KMS-11 (cell line): ENCODE results near the gene UQCR11.

Experiments used
- H2AFZ ChIP-seq: fragments of 200-600 bp; sonication (generic); 2 replicates; pipeline ENCODE4 v1.6.1; 2016; ENCODE audit warnings: antibody characterized with exemption, mixed run types, low read depth
- H3K27ac ChIP-seq: fragments of 200-600 bp; sonication (generic); 2 replicates; pipeline ENCODE4 v1.6.1; 2016; ENCODE audit warnings: mild to moderate bottlenecking, mixed run types
- H3K27me3 ChIP-seq: fragments of 200-600 bp; sonication (generic); 2 replicates; pipeline ENCODE4 v1.6.1; 2017; ENCODE audit warnings: mild to moderate bottlenecking, low read depth, mixed run types, moderate library complexity; ENCODE audit not compliant: insufficient read depth
- H3K36me3 ChIP-seq: fragments of 200-600 bp; sonication (generic); 2 replicates; pipeline ENCODE4 v1.6.1; 2017; ENCODE audit warnings: mild to moderate bottlenecking, mixed run types; ENCODE audit not compliant: insufficient read depth
- H3K4me1 ChIP-seq: fragments of 200-600 bp; sonication (generic); 2 replicates; pipeline ENCODE4 v1.6.1; 2016; ENCODE audit warnings: mild to moderate bottlenecking, low read depth, mixed run types; ENCODE audit not compliant: poor library complexity, severe bottlenecking
- H3K4me2 ChIP-seq: fragments of 200-600 bp; sonication (generic); 2 replicates; pipeline ENCODE4 v1.7.0; 2016; ENCODE audit warnings: mild to moderate bottlenecking, mixed run types
- H3K4me3 ChIP-seq: fragments of 200-600 bp; sonication (generic); IDR thresholded peaks from 2 replicates; pipeline ENCODE4 v1.6.1; 2017; ENCODE audit warnings: low read depth, low read length, mixed read lengths; ENCODE audit not compliant: insufficient read depth
- H3K79me2 ChIP-seq: fragments of 200-600 bp; sonication (generic); 2 replicates; pipeline ENCODE4 v1.6.1; 2016; ENCODE audit warnings: low read depth, mixed run types; ENCODE audit not compliant: insufficient read depth
- H3K9ac ChIP-seq: fragments of 200-600 bp; sonication (generic); 2 replicates; pipeline ENCODE4 v1.6.1; 2016; ENCODE audit warnings: mild to moderate bottlenecking, mixed run types
- H4K20me1 ChIP-seq: fragments of 200-600 bp; sonication (generic); 2 replicates; pipeline ENCODE4 v1.6.1; 2016; ENCODE audit warnings: mild to moderate bottlenecking, mixed run types; ENCODE audit not compliant: insufficient read depth
- TF ChIP-seq, protein P1 (sequence below): fragments of 200-600 bp; sonication (generic); conservative IDR thresholded peaks from 2 replicates; pipeline ENCODE4 v1.6.1; 2017; ENCODE audit warnings: low read depth, mild to moderate bottlenecking, antibody characterized with exemption, low read length, moderate library complexity, mixed read lengths

The UQCR11 gene

DNA sequence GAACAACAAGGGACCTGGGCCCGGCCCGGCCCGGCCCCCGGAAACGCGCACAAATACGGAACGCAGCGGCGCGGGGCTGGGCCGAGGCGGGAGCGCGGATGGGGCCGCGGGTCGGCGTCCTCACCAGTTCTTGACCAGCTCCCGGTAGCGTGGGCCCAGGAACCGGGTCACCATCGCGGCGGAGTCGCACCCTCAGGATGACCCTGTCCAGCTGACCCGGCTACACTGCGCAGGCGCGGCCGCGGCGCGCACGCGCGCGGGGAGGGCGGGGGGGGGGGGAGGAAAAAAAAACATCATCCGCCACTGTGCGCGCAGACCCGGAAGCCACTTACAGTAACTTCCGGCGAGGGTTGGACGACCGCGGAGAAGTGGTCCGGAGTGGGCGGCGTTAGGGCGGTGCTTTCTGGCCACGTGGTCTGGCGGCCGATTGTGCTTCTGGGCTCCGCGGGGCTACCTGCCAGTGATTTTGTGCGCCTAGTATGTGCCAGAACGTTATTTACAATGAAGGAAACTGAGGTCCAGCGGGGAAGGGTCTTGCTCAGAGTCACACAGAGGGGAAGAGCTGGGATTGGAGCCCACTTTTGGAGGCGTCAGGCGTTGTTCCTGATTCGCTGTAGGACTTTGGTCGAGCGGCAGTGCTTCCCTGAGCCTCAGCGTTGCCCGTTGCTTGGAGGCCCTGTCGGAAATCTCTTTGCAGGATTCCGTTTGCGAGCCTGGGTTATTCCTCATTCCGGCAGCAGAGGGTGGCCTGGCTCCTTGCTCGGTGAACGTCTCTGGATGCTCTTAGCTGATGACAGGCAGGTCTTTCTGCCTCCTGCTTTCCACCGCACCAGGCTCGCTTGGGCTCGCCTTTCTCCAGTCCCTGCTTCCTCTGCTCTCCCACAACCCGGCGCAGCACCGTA lies at the start of gene UQCR11:
Gene UQCR11, minus strand, starts transcription at position 227 of the 902 bp plus-strand sequence. Its CDS starts 53 bp downstream, at position 174.
- Histone ChIP-seq H3K9ac (peak within 1 kb of the TSS; percentile 71; the same call in 1 of the 2 replicates), H3K36me3 (no peaks in the 10 kb centered on the region), H3K4me2 (peak within 1 kb of the TSS; percentile 98), H4K20me1 (no peaks in the 10 kb centered on the region), H3K79me2 (peaks cover 41% of the 10 kb centered on the region), H2AFZ (peak within 1 kb of the TSS; percentile 72), H3K27me3 (no peaks in the 10 kb centered on the region), H3K4me1 (peaks cover 19% of the 10 kb centered on the region), H3K4me3 (no peak within 1 kb of the TSS), H3K27ac (peak within 1 kb of the TSS; percentile 93)
- TF ChIP-seq, protein P1, sequence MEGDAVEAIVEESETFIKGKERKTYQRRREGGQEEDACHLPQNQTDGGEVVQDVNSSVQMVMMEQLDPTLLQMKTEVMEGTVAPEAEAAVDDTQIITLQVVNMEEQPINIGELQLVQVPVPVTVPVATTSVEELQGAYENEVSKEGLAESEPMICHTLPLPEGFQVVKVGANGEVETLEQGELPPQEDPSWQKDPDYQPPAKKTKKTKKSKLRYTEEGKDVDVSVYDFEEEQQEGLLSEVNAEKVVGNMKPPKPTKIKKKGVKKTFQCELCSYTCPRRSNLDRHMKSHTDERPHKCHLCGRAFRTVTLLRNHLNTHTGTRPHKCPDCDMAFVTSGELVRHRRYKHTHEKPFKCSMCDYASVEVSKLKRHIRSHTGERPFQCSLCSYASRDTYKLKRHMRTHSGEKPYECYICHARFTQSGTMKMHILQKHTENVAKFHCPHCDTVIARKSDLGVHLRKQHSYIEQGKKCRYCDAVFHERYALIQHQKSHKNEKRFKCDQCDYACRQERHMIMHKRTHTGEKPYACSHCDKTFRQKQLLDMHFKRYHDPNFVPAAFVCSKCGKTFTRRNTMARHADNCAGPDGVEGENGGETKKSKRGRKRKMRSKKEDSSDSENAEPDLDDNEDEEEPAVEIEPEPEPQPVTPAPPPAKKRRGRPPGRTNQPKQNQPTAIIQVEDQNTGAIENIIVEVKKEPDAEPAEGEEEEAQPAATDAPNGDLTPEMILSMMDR = 0 out of 2 replicates have a peak, but pooled peaks have one; percentile 14

DNA sequence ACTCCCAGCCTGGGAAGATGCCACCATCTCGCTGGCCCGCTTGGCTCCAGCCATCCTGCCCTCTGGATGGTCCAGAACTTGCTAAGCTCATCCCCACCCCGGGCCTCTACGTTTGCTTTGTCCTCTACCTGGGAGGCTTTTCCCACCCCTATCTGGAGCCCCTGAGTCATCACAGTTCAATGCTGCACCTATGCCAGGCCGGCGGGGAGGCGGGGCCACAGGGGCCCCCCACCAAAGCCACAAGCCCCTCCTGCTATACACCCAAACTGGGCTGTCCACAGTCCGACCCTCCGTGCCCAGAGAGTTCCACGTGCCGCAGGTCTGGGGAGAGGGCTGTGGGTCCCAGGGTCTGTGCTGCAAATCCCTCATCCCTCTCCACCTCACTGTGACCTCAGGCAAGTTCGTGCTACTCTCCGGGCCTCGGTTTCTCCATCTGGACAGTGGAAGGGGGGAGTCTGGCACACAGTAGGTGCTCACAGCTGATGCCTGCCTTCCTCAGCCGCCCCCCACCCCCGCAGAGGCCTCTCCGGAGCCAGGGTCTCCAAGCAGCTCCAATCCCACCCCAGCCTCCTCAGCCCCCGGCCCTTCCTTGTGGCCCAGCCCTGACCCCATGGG lies 49.0 kb upstream of the UQCR11 start:
- H3K4me1 ChIP-seq = peaks cover 21% of the 10 kb centered on the region
- peaks cover 6% of the 10 kb centered on the region; the same call in 1 of the 2 replicates for H3K27me3 ChIP-seq
- H4K20me1 ChIP-seq = 0 out of 2 replicates have a peak, but pooled peaks cover 5% of the 10 kb centered on the region
- no peaks in the 10 kb centered on the region for H3K36me3 ChIP-seq
- no peak overlapping the region for H3K4me3 ChIP-seq
- TF ChIP-seq, protein P1 = no peak
- no peak overlapping the region for H3K4me2 ChIP-seq
- H2AFZ ChIP-seq = no peak overlapping the region
- no peak overlapping the region for H3K9ac ChIP-seq
- no peak overlapping the region for H3K27ac ChIP-seq
- H3K79me2 ChIP-seq = peaks cover 23% of the 10 kb centered on the region

DNA sequence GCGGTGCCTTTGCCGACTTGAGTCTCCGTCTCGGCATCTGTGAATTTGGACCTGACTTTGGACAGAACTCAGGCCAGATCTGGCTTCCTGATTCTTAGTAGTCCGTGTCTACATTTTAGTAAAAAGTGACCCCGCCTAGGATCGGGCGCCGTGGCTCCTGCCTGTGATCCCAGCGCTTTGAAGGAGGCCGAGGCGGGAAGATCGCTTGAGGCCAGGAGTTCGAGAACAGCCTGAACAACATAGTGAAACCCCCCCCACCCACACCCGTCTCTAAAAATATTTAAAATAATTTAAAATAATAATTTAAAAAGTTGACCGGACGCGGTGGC lies 48.0 kb upstream of the UQCR11 start:
- no peak overlapping the region for H3K4me3 ChIP-seq
- peak overlapping the region; percentile 100 for H3K9ac ChIP-seq
- H2AFZ ChIP-seq = peak overlapping the region; percentile 97
- H3K4me1 ChIP-seq = peaks cover 27% of the 10 kb centered on the region
- no peaks in the 10 kb centered on the region for H3K36me3 ChIP-seq
- peaks cover 27% of the 10 kb centered on the region for H3K79me2 ChIP-seq
- peaks cover 4% of the 10 kb centered on the region; the same call in 1 of the 2 replicates for H3K27me3 ChIP-seq
- H4K20me1 ChIP-seq = 0 out of 2 replicates have a peak, but pooled peaks cover 5% of the 10 kb centered on the region
- H3K4me2 ChIP-seq = peak overlapping the region; percentile 84
- peak overlapping the region; percentile 99 for H3K27ac ChIP-seq
- TF ChIP-seq, protein P1 = no peak

DNA sequence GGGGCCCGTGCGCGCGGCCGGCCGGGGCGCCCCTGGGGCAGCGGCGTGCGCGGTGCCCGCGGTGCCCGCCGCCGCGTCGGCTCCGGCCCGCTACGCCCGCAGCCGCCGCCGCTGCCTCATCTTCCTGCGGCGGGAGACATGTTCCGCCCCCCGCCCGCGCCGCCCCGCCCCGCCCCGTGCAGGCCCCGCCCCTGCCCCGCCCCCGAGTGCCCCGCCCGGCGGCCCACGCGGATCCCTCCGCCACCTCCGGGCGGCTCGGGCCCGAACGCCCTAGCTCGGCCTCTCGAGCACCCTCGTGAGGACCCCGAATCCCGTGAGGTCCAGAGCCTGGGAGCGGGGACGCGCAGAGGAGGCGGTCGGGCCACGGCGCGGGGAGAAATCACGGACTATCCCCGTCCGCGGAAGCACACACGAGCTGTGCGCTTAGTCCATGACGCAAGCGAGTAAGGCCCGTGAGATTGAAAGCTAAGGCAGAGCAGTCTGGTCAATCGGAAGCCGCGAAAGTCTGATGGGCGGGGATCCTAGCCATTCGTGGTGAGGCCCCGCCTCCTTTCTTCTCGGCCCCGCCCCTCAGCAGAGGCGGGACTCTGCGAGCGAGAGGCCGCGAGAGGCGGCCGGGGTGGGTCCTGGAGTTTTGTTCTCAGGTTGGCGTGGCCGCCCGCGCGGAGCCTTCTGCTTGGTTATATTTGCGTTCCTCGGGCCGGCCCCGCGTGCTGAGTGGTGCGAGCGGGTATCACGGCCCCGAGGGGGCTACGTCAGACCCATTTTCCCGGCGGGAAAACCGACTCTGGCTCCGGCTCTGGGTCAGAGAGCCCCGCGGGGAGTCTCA lies 47.4 kb upstream of the UQCR11 start, which contains the start of gene TCF3:
Gene TCF3, minus strand, starts transcription at position 145 of the 829 bp plus-strand sequence. CDS start 2,367 bp downstream, outside the sequence.
- H3K79me2 ChIP-seq = peaks cover 28% of the 10 kb centered on the region
- peak within 1 kb of the TSS; percentile 99 for H3K27ac ChIP-seq
- H4K20me1 ChIP-seq = 0 out of 2 replicates have a peak, but pooled peaks cover 5% of the 10 kb centered on the region
- peaks cover 4% of the 10 kb centered on the region; the same call in 1 of the 2 replicates for H3K27me3 ChIP-seq
- peak within 1 kb of the TSS; percentile 100 for H3K9ac ChIP-seq
- H3K36me3 ChIP-seq = no peaks in the 10 kb centered on the region
- H3K4me3 ChIP-seq = no peak within 1 kb of the TSS
- peaks cover 27% of the 10 kb centered on the region for H3K4me1 ChIP-seq
- H2AFZ ChIP-seq = peak within 1 kb of the TSS; percentile 97
- TF ChIP-seq, protein P1 = no peak
- H3K4me2 ChIP-seq = peak within 1 kb of the TSS; percentile 100
